Measurements from ENCODE around the gene DNTTIP2.
"Not testable (repeated sequence)": the region's sequence is repeated elsewhere in the genome, so short reads cannot be mapped to it uniquely, and the experiment has no call there.

Gene DNTTIP2

DNA sequence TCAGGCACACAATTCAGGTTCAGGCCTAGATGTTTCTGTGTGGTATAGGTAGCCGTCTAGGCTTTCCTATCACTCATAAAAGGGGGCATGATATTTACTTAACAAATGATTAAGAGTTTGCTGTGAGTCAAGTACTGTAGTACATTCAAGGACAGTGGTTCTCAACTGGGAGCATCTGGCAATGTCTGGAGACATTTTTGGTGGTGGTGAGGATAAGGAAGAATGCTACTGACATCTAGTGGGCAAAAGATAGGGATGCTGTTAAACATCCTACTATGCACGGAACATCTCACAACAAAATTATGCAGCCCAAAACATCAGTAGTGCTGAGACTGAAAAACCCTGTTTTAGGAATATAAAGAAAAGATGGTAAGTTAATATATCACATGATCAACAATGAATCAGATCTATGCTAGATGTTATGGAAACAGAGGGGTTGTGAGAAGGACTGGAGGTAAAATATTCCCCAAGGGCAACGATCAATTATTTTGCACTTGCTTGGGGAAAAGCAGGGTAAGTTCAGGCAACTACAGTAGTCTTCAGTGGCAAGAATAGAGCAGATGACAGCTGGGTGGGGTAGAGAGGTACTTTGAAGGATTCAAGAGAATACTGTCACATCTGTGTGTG is 4.9 kb downstream of the DNTTIP2 start:
- DNase-seq, result no peak

DNA sequence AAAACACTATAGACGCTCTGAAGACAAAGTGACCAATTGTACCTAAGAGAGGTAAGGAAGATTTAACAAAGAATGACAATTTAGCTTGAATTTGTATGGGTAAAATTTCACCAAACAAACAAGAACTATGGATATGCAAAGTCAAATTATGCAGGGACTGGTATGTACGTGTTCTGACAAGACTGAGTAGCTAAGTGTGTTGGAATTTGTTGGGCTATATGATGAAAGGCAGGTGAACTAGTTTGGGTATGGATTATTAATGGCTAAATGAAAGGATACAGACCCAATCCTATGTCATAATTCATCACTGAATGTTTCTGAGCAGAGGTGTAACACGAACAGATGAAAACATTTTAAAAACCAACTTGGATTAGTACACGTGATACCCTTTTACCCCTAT is 7.6 kb downstream of the DNTTIP2 start:
- DNase-seq, result no peak

GRCh38 chr1:93869653-93870052 is 9.4 kb downstream of the DNTTIP2 start:
- DNase-seq, result no peak

- DNase-seq, result not testable (repeated sequence)
These were observed 10.5 kb downstream of the DNTTIP2 start for GRCh38 chr1:93868492-93868891.

DNA sequence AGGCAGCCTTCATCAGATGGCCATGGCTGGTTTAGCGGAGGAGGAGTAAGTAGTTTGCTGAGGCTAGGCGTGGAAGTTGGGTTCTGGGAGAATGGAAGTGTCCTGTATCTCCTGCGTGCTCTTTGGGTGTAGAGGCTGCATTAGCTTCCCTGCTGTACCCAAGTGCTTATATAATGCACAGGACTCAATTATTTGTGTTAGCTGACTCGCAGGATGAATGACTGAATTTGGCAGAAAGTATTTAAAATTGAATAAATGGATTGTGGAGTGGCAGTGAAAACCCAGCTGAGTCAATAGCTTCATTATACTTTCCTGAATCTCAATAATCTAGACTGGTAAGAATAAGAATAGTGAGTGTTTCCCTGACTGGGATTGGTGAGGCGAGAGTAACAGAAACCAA is 13.8 kb downstream of the DNTTIP2 start:
- no peak for DNase-seq

GRCh38 chr1:93864175-93864574 is 14.8 kb downstream of the DNTTIP2 start:
- DNase-seq, result no peak

DNA sequence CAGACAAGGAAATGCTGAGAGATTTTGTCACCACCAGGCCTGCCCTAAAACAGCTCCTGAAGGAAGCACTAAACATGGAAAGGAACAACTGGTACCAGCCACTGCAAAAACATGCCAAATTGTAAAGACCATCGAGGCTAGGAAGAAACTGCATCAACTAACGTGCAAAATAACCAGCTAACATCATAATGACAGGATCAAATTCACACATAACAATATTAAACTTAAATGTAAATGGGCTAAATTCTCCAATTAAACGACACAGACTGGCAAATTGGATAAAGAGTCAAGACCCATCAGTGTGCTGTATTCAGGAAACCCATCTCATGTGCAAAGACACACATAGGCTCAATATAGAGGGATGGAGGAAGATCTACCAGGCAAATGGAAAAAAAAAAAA is 21.4 kb downstream of the DNTTIP2 start:
- not testable (repeated sequence) for DNase-seq

DNA sequence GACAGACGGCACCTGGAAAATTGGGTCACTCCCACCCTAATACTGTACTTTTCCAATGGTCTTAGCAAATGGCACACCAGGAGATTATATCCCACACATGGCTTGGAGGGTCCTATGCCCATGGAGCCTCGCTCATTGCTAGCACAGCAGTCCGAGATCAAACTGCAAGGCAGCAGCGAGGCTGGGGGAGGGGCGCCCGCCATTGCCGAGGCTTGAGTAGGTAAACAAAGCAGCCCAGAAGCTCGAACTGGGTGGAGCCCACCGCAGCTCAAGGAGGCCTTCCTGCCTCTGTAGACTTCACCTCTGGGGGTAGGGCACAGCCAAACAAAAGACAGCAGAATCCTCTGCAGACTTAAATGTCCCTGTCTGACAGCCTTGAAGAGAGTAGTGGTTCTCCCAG is 23.0 kb downstream of the DNTTIP2 start:
- DNase-seq, result not testable (repeated sequence)

GRCh38 chr1:93853940-93854339 is 25.1 kb downstream of the DNTTIP2 start:
- DNase-seq, result no peak

- no peak for DNase-seq
These were observed 27.1 kb downstream of the DNTTIP2 start for GRCh38 chr1:93851878-93852277.

- DNase-seq, result no peak
These were observed 27.7 kb downstream of the DNTTIP2 start for GRCh38 chr1:93851327-93851712.

DNA sequence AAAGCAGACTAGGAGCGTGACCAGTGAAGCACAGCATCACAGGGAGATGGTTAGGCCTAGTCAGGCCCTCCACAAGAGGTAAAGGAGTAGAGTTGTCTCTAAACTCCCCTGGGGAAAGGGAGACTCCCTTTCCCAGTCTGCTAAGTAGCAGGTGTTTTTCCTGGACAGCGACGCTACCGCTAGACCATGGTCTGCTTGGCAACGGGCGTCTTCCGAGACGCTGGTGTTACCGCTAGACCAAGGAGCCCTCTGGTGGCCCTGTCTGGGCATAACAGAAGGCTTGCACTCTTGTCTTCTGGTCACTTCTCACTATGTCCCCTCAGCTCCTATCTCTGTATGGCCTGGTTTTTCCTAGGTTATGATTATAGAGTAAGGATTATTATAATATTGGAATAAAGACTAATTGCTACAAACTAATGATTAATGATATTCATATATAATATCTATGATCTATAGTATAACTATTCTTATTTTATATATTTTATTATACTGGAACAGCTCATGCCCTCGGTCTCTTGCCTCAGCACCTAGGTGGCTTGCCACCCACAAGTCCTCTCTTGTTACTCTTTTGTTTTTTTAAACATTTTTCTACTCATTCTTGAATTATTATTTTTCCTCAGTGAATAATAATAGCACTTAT is 28.2 kb downstream of the DNTTIP2 start:
- DNase-seq, result peak in 1 of 2 experiments; percentile 20

DNA sequence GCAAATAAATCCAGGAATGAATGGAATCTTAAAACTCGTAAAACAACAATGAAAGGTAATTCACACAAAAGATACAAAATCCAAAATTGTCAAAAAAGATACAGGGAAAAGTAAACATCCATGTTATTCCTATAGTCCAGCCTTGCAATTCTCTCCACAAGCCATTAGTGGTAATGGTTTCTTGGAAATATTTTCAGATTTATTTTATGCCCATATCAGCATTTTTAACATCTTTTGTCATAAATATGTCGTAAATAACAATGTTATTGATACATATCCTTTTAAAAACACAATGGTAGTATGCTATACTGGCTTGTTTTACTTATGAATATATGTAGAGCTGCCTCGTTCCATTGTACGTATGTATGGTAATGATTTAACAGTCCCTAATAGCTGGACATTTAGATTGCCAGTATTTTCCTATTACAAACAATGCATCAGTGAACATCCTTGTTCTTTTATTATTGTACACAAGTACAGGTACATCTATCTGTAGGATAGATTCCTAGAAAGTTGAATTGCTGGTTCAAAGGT is 30.6 kb downstream of the DNTTIP2 start:
- DNase-seq, result no peak

DNA sequence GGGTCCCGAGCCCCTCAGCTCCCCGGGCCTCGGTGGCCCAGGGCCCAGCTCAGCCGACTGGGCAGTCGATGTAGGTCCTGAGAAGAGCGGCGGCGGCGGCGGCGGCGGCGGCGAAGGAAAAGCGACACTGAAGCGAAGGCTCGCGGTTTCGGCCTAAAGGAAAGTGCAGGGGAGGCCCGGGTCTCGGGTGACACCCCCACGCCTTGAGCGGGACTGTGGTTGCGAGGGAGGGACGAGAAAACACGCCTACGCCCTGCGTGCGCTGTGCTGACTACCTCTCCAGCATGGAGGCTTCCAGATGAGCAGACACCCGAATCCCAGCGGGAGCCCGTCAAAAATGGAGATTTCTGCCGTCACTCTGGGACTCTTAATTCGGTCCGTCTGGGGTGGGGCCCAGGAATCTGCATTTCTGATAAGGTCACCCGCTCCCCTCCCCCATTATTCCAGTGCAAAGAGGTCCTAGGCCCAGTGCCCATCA is 31.2 kb downstream of the DNTTIP2 start:
- DNase-seq, result peak; percentile 52

DNA sequence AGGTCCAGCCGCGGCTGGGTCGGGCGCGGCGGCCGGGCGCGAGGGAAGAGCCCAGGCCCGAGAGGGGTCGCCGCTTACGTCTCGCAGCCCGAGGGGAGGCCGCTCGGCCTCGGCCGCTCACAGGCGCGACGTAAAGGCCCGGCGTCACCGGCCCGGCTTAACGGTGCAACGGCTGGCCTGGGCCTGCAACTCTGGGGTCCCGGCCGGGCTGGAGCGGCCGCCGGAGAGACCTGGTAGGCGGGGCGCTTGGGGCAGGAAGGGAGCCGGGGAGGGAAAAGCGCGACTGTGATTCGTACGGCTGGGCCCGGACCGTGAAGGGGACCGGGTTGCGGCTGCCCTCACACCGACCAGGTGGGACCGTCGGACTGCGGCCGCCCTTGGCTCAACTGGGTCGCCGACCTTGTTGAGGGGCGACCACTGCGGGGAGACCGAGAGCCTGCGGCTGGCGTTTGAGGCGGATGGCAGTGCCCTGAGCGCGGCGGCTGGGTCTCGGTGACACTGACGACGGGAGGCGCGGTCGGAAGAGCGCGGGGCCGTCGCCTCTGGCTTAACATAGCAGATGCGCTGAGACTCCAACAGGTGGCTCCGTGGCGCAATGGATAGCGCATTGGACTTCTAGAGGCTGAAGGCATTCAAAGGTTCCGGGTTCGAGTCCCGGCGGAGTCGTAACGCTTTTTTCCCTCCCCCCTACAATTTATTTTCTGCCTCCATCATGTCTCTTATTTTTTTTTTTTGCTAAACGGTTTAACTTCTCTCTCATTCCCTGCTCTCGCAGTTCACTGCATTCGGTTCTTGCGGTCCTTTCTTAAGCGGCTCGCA is 31.8 kb downstream of the DNTTIP2 start:
- DNase-seq, result peak; percentile 77 to 85

DNA sequence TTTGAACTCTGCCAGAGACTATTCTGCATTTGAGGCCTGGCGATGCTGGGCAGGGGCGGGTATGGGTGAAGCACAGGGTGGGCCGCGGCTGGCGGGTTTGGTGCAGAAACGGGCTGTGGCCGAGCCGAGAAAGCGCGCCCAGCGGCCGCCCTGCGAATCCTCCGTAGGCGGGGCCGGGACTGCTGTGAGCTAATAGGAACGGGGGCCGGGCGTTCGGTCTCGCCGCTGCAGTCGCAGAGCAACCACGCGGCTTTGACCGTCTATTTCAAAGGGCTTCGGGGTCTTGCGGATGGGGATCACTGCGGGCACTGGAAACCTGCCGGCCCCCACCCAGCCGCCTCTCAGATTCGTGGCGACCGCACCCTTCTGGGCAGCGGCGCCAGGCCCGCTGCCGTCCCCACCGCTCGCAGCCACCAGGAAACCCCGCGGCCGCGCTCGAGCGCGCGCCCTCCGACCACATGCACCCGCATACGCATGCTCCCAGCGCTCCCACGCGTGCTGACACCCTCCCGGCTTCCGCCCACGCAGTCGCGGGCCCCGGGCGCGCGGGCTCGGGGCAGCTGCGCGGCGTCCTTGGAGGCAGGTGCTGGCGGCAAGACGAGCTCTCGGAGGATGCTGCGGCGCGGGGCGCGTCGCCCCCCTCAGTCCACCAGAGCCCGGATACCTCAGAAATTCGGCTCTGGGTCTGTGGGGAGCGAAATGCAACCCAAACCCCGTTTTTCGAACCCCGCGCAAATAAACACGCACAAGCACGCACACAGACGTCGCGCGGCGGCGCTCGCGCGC is 32.6 kb downstream of the DNTTIP2 start:
- peak; percentile 78 to 82 for DNase-seq

DNA sequence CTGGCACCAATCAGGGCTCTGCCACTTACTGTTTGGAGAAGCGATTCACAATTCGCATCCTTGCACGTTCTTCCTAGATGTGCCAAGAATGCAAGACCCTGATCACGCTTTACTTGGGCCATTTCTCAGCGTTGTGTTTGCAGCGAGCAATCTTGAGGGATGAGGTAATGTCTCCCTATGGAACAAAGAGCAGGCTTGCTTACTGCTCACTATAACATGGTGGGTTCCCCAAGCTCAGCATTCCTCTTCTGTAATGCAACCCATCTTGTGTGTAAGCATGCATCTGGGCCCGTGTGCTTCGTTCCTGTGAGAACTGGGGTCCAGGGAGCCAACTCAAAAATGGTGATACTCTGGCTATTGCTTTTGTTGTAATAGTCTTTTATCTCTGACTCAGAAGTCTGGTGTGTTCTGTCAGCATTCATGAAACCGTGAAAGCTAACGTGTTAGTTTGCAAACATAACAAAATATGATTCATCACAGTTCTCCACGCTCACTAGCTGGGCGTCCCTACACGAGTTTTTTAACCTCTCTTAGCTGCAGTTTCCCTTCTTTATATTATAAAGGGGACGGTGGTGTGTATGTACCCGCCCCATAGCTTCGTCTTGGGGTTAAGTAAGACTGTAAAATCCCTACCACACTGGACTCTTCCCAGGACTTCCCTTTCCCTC is 33.3 kb downstream of the DNTTIP2 start:
- peak; percentile 4 to 8 for DNase-seq

- peak; percentile 45 to 71 for DNase-seq
These were observed 34.6 kb downstream of the DNTTIP2 start for GRCh38 chr1:93844262-93845045.

DNA sequence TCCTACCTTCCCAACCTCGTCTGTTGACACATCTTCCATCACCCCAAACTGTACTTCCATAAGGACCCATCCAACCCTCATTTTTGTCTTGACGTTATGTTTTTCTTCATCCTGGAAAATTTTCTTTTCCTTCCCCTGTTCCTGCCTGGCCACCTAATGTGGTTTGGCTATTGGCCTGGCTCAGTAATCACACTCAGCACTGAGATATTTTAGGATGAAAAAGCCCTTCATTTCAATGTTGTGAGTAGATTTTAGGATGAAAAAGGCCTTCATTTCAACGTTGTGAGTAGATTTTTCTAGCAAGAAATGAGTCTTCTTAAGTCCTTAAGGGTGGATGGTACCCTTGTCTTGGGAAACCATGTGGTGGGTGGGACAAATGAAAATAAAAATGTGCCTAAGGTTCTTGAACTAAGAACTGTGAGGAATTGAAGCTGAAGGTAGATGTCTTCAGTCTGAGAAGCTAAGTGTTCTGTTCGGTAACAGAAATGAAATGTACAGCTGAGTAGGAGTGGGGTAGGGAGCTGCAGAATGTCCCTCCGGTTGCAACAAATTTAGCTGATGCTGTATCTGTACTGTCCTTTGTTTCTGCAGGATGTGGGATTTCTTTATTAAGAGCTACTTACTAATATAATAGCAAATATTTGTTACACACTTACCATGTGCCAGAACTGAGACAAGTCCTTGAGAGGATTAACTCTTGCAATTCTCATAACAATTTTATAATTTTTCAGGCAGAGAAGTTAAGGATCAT is 36.1 kb downstream of the DNTTIP2 start:
- DNase-seq, result no peak

DNA sequence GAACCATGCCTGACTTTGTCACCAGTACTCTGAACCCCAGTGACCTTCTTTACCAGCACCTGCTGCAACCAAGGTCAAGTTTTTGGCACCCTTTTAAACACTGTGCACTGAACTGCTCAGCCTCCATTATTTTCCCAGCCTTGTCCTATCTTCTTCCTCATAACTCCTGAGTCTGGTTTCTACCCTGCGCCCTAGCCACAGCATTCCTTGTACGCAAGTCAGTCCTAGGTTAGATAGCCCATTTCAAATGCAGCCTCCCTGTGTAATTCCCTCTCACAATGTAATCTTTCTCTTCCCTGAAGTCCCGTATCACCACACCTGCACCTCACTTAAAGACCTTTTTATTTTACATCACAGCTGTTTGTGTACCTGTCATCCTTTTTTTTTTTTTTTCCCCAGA is 37.2 kb downstream of the DNTTIP2 start:
- DNase-seq, result no peak
